Activated gamma-delta T cell (primary cell): ENCODE measurements around the gene ITPRID1.
"Not testable (repeated sequence)": the region's sequence is repeated elsewhere in the genome, so short reads cannot be mapped to it uniquely, and the experiment has no call there.

Experiments used
- DNase-seq: peaks from one replicate; lab custom pipeline; 2025; lab: John Stamatoyannopoulos, UW
- total RNA-seq, 2 donors: gene quantifications; one replicate each; lab custom pipeline; 2026; lab: John Stamatoyannopoulos, UW

The ITPRID1 gene
- total RNA-seq = 0 reads per million in 2 donors

GRCh38 chr7:31513790-31514189 lies at the start of gene ITPRID1:
Gene ITPRID1, plus strand, starts transcription at chr7:31514090. Its CDS starts 38,935 bp downstream, at chr7:31553025.
- no peak for DNase-seq

- no peak for DNase-seq
These were observed 49.3 kb upstream of the ITPRID1 start for GRCh38 chr7:31464601-31465000.

- DNase-seq = no peak
These were observed 48.6 kb upstream of the ITPRID1 start for GRCh38 chr7:31465285-31465684.

- DNase-seq = no peak
These were observed 47.9 kb upstream of the ITPRID1 start for GRCh38 chr7:31466036-31466435.

- DNase-seq = not testable (repeated sequence)
These were observed 43.0 kb upstream of the ITPRID1 start for GRCh38 chr7:31470883-31471282.

GRCh38 chr7:31475368-31475767 lies 38.5 kb upstream of the ITPRID1 start:
- DNase-seq = no peak

GRCh38 chr7:31476073-31476745 lies 37.7 kb upstream of the ITPRID1 start:
- DNase-seq = no peak

- no peak for DNase-seq
These were observed 36.8 kb upstream of the ITPRID1 start for GRCh38 chr7:31476941-31477677.

- no peak for DNase-seq
These were observed 35.9 kb upstream of the ITPRID1 start for GRCh38 chr7:31478018-31478417.

- DNase-seq = no peak
These were observed 35.2 kb upstream of the ITPRID1 start for GRCh38 chr7:31478721-31479120.

GRCh38 chr7:31487071-31487470 lies 26.8 kb upstream of the ITPRID1 start:
- DNase-seq = no peak

GRCh38 chr7:31487476-31487875 lies 26.4 kb upstream of the ITPRID1 start:
- DNase-seq = no peak

GRCh38 chr7:31488562-31489203 lies 25.2 kb upstream of the ITPRID1 start:
- DNase-seq = no peak

- DNase-seq = no peak
These were observed 23.0 kb upstream of the ITPRID1 start for GRCh38 chr7:31490796-31491314.

- no peak for DNase-seq
These were observed 21.8 kb upstream of the ITPRID1 start for GRCh38 chr7:31492086-31492485.

GRCh38 chr7:31493714-31494181 lies 20.1 kb upstream of the ITPRID1 start:
- no peak for DNase-seq

- DNase-seq = no peak
These were observed 19.5 kb upstream of the ITPRID1 start for GRCh38 chr7:31494421-31494820.

GRCh38 chr7:31495653-31496052 lies 18.2 kb upstream of the ITPRID1 start:
- DNase-seq = no peak

GRCh38 chr7:31497516-31497915 lies 16.4 kb upstream of the ITPRID1 start:
- no peak for DNase-seq

- DNase-seq = no peak
These were observed 13.2 kb upstream of the ITPRID1 start for GRCh38 chr7:31500656-31501055.

GRCh38 chr7:31508823-31509222 lies 5.1 kb upstream of the ITPRID1 start:
- no peak for DNase-seq

GRCh38 chr7:31512166-31512565 lies 1.7 kb upstream of the ITPRID1 start:
- no peak for DNase-seq
